ENCODE data around the gene THSD4.

DNA sequence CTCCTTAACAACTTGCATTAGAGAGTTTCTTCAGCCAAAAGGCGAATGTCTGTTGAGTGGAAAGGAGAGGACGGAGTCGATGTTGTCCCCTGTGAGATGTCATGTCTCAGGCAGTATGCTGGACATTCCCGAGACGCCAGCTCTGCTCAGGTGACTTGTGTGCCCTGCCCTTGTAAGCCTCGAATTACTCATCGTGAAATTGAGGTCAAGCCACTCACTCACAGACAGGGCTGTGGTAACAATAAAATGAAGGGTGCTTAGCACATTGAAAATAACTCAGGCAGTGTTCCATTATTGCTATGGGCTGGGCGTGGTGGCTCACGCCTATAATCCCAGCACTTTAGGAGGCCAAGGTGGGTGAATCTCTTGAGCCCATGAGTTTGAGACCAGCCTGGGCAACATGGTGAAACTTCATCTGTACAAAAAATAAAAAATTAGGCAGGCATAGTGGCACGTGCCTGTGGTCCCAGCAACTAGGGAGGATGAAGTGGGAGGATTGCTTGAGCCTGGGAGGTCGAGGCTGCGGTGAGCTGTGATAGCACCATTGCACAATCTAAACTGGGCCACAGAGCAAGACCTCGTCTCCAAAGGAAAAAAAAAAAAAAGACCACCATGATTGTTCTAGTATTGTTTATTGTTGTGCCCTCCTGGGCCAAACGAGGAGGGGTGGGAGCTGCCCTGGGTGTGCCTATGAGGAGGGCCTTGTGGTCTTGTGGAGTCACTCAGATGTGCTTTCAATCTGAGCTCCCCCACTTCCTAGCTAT lies 214.4 kb downstream of the THSD4 start:
- TF ChIP-seq, protein P1, sequence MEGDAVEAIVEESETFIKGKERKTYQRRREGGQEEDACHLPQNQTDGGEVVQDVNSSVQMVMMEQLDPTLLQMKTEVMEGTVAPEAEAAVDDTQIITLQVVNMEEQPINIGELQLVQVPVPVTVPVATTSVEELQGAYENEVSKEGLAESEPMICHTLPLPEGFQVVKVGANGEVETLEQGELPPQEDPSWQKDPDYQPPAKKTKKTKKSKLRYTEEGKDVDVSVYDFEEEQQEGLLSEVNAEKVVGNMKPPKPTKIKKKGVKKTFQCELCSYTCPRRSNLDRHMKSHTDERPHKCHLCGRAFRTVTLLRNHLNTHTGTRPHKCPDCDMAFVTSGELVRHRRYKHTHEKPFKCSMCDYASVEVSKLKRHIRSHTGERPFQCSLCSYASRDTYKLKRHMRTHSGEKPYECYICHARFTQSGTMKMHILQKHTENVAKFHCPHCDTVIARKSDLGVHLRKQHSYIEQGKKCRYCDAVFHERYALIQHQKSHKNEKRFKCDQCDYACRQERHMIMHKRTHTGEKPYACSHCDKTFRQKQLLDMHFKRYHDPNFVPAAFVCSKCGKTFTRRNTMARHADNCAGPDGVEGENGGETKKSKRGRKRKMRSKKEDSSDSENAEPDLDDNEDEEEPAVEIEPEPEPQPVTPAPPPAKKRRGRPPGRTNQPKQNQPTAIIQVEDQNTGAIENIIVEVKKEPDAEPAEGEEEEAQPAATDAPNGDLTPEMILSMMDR (IDR thresholded peaks at IDR 0.05; ENCODE audit: low read depth, low read length, poor library complexity, severe bottlenecking), result no peak
- no peak for TF ChIP-seq EZH2phosphoT487 (IDR thresholded peaks at IDR 0.05; ENCODE audit: borderline replicate concordance, low read length)
